Jurkat, Clone E6-1 (cell line): ENCODE data around the gene CYP46A1.

Experiments used
- DNase-seq: peaks from one replicate; pipeline ENCODE4 v3.0.0-alpha.2; 2011; ENCODE audit warnings: low read depth, low spot score
- H3K4me3 ChIP-seq: 2 replicates; pipeline ENCODE4 v1.5.1; 2011; ENCODE audit warnings: mild to moderate bottlenecking, low read length, control low read depth, moderate library complexity

CYP46A1 gene

DNA sequence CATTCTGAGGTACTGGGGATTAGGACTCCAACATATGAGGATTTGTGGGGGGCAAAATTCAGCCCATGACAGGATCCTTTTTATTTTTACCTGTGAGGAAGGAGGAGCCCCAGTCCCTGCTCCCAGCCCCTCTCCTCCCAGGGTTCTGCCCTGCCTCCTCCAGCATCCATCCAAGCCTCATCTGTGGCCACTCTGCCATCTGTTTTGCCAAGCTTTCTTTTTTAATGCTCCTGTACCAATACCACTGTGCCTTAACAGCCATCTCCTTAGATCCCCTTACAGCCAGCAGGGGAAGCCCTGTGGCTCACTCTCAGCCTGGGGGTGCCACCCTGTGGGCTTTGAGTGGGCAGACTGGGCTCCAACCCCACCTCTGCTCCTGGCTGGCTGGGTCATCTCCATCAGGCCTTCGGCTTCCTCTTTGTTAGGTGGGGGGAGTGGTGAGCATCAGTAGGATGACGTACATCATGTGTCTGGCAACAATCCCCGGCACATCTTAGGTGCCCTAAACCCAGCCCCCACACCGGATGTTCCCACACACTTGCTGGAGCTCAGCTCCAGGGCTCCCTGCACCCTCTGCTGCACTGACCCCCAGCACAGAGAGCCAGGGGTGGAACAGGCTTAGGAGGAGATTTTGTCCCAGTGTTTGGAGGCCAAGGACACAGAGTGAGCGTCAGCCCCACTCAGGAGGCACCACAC, 40.2 kb downstream of the CYP46A1 start:
- no peak for DNase-seq
- H3K4me3 ChIP-seq = no peak overlapping the region

- H3K4me3 ChIP-seq = no peak overlapping the region
- DNase-seq = no peak
These were observed 41.1 kb downstream of the CYP46A1 start for GRCh38 chr14:99724939-99725773.

GRCh38 chr14:99725774-99726537, 41.9 kb downstream of the CYP46A1 start:
- DNase-seq = no peak

DNA sequence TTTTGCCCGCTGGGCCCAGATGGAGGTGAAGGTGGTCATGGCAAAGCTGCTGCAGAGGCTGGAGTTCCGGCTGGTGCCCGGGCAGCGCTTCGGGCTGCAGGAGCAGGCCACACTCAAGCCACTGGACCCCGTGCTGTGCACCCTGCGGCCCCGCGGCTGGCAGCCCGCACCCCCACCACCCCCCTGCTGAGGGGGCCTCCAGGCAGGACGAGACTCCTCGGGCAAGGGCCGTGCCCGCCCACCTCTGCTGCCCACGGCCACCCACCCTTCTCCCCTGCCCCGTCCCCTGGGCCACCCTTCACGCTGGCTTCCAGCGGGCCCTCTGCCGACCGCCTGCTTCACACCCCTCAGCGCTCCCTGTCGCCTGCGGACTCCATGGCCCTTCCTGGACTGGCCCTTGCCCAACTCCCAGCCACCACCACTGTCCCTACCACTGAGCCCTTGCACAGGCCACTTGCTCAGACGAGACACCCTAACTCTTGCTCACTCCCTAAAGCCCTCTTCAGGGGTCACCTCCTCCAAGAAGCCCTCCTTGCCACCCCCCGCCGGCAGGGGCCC, 42.5 kb downstream of the CYP46A1 start:
- H3K4me3 ChIP-seq = no peak overlapping the region

More at GRCh38 chr14:99725774-99726537, 41.9 kb downstream of the CYP46A1 start:
- no peak overlapping the region for H3K4me3 ChIP-seq

GRCh38 chr14:99727096-99727870, 43.2 kb downstream of the CYP46A1 start:
- no peak for DNase-seq
- no peak overlapping the region for H3K4me3 ChIP-seq

More for the DNA sequence above, 42.5 kb downstream of the CYP46A1 start:
- DNase-seq = no peak

- H3K4me3 ChIP-seq = no peak overlapping the region
- no peak for DNase-seq
These were observed 44.3 kb downstream of the CYP46A1 start for GRCh38 chr14:99728231-99728920.

- DNase-seq = no peak
These were observed 44.9 kb downstream of the CYP46A1 start for GRCh38 chr14:99728981-99729451.

GRCh38 chr14:99729991-99730875, 46.1 kb downstream of the CYP46A1 start:
- no peak overlapping the region for H3K4me3 ChIP-seq
- no peak for DNase-seq

More at GRCh38 chr14:99728981-99729451, 44.9 kb downstream of the CYP46A1 start:
- no peak overlapping the region for H3K4me3 ChIP-seq

DNA sequence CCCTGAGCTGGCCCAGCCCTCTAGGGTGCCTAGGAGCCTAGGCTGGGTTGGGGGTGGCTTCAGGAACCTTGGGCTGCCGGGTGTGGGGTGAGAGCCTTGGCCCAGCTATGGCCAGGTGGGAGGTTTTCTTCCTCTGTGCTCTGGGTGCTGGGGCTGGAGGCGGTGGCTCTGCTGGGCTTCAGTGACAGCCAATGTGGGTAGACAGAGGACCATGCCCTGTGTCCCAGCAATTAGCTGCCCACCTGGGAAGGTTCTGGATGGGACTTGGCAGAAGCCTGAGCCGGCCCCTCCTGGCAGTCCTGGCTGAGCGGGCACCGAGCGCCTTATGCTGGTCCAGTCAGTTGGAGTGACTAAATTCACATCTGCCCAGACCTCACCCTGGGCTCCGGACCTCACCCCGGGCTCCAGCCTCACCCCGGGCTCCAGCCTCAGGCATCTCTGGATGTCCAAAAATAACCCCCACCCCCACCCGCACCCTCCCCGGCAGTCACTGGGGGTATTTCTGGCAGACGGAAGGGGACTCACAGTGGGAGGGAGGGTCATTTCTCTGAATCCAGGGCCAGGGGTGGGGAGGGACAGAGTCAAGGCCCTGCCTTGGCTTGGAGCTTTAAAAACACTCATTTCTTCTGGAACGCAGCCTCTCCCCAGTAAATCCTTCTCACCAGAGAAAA, 46.9 kb downstream of the CYP46A1 start:
- H3K4me3 ChIP-seq = no peak overlapping the region
- no peak for DNase-seq

DNA sequence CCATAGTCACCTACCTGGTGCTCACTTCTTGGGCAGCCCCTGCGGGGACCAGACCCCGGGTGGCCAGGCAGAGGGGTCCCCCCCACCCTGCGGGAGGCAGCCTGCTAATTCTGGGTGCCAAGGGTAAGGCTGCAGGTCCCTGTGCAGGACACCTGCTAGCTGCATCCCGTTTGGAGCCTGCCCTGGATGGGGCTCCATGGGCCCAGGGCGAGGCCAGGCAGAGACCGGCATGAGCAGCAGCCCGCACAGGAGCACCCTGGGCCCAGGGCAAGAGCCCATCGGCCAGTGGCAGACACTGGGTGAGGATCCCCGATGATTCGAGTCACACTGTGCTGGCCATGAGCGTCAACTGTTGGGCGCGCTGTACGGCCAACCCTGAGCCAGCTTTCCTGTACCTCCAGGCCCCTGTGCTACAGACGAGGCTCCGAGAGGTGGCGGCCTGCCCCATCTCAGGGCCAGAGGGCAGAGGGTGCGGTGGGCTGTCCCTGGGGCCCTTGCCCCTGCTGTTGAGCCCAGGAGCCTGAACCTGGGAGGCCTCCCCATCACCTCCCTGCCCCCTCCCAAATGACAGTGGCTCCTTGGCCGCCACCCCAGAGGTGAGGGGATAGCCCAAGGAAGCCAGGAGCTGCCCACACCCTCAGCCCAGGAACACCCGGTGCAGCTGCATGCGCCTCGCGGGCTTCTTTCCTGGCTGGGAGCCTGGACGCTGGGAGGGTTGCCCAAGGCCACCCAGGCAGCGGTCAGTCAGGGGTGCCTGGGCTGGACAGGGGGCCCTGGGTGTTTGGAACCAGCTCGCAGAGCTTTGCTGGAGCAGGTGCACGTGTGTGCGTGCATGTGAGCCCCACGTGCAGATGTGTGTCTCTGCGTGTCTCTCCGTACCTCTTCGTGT, 47.7 kb downstream of the CYP46A1 start:
- no peak overlapping the region for H3K4me3 ChIP-seq
- DNase-seq = no peak

DNA sequence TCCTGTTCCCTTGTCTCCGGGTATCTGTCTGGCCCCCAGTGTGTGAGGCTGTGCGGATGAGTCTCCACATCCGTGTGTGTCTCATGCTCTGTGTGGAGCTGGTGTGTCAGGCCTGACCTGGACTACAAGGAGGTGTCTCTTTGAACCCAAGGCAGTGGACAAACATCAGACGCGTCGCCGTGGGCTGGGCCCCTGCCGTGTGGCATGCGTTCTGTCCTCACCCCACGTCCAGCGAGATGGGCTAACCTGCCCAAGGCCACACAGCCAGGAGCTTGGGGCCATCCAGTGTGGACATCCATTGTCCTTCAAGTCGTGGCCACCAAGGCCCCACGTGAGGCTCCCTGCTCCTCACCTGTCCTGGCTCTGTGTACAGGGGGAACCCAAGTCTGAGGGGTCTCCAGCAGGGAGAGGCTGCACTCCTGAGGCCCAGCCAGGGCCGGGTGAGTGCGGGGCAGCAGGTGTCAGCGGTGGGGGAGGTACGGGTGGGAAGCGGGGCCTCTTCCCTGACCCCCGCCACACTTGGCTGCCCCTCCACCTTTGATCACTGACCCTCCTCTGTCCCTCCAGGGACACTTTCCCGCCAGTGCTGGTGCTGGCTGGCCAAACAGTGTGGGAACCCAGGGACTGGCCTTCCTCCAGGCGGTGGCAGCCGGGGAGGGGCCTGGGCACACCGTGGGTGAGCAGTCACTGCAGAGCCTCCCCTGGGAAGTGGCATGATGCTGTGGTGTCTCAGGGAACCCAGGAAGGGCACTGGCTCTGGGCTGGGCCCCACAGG, 48.5 kb downstream of the CYP46A1 start:
- DNase-seq = no peak

DNA sequence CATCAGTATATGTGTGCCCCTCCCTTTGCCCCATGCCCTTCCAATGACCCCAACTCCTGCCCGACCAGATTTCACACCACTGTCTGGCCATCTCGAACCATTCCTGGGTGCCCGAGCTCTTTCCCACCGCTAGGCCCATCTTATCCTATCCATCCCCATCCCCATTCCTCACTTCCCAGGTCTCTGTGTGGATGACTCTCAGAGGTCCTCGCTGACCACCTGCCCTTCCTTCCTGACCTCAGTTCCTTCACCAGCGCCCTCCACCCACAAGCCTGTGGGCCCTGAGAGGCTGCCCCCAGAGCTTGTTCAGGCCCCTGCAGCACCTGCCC, 49.1 kb downstream of the CYP46A1 start:
- H3K4me3 ChIP-seq = no peak overlapping the region
- DNase-seq = no peak

More for the DNA sequence above, 48.5 kb downstream of the CYP46A1 start:
- no peak overlapping the region for H3K4me3 ChIP-seq

GRCh38 chr14:99733540-99734405, 49.7 kb downstream of the CYP46A1 start:
- no peak for DNase-seq
- H3K4me3 ChIP-seq = no peak overlapping the region

- DNase-seq = no peak
These were observed 50.4 kb downstream of the CYP46A1 start for GRCh38 chr14:99734406-99735051.

More at GRCh38 chr14:99734406-99735051, 50.4 kb downstream of the CYP46A1 start:
- H3K4me3 ChIP-seq = no peak overlapping the region
